ENCODE measurements around the gene SPAG9.

GRCh38 chr17:51142597-51142996 lies 21.9 kb upstream of the SPAG9 start:
- TF ChIP-seq CTCF (IDR thresholded peaks at IDR 0.05) (no peak), EP300 (IDR thresholded peaks at IDR 0.05; ENCODE audit: low read depth) (no peak), POLR2AphosphoS5 (IDR thresholded peaks at IDR 0.05) (no peak), POLR2A (IDR thresholded peaks at IDR 0.05) (no peak)
